NCI-H1436 treated with DMSO at 0.1 percent for 48 hours (cell line): Measurements from ENCODE around the gene TSHZ2.

ENCODE experiments used
- DNase-seq: peaks from one replicate; lab custom pipeline; 2025; lab: John Stamatoyannopoulos, UW

TSHZ2 gene

DNA sequence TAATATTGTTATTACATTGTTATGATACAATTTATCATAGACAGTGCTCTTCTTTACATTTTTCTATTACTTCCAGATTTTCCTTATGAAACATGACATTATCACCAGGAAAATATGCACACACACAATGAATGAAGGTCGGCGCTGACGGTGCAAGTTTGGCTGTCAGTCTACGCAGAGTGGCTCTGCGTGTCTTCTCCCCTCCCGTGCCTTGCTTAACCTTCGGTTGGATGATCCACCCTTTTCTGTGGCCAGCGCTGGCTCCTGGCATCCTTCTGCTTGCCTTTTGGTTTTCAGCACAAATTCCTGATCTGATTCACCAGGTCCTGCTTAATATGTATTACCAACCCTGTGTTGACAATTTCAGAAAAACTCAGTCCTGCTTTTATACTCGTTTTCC, 157.4 kb downstream of the TSHZ2 start:
- DNase-seq = no peak

DNA sequence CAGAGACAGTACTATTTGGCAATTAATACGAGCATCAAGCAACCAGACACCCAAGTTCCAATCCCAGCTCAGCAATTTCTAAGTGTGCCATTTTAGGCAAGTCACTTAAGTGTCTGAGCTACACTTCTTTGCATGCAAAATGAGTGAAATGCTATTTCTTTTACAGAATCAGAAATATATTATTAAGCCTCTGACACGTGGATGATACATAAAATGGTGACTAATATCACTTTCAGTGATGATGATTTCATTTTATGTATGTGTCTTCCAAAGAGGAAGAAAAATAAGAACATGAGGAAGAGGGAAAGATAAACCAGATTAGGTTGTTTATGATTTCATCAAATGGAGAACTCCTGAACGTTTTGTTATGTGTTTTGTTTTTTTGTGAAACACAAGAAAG, 158.6 kb downstream of the TSHZ2 start:
- DNase-seq = no peak

GRCh38 chr20:53133125-53133524, 161.0 kb downstream of the TSHZ2 start:
- DNase-seq = no peak

GRCh38 chr20:53133628-53134027, 161.5 kb downstream of the TSHZ2 start:
- DNase-seq = no peak

DNA sequence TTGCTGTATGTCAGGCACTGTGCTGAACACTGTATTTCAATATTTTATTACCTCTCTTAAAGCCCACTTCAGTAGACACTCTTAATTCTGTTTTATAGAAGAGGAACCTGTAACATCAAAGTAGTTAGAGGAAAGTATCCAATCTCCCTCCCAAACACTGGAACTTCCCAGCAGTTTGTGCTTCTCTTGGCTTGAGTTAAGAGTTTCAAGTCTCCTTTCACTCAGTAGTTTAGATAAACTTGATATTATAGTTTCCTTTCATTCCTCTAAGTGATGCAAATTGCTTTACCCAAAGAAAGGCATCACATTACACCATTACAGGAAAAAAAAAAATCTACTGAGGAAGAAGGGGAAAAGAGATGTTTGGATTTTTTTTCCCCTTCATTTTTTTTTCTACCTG, 164.3 kb downstream of the TSHZ2 start:
- no peak for DNase-seq

GRCh38 chr20:53138454-53139262, 166.5 kb downstream of the TSHZ2 start:
- DNase-seq = no peak

DNA sequence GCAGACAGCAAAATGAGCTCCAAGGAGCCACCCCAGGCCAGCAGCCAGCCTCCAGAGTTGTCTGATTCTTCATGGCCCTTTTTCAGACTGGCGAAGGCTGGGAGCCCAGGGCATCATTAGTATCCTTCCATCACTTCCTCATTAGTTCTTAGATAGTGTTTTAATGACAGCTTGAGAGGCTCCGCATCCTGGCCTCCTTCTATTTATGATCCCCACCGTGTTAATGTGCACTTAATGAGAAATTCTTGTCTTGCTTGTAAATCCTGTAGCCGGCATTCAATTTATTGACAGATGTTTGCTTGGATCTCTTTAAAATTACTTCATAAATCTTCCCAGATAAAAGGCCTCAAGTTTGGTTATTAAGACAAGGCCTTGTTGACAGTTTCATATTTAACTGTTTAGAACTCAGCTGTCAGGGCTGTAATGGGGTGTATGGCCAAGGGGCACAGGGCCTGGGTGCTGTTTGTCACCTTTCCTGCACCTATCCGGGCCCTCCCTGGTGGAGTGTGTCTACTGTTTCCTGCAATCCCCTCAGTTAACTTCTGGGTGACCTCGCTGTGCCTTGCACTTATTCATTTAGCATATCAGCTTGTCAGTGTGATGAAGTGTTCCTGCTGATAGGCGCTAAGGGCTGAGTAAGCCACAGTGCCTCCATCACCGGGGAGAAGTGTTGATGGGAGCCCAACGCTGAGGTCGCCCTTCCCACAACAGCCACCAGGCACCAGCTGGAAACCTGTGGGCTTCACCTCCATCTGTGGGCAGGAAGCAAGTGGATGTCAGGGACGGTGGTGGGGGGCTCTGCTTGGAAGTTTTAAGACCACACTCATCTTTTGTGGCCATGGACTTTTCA, 169.3 kb downstream of the TSHZ2 start:
- DNase-seq = no peak

DNA sequence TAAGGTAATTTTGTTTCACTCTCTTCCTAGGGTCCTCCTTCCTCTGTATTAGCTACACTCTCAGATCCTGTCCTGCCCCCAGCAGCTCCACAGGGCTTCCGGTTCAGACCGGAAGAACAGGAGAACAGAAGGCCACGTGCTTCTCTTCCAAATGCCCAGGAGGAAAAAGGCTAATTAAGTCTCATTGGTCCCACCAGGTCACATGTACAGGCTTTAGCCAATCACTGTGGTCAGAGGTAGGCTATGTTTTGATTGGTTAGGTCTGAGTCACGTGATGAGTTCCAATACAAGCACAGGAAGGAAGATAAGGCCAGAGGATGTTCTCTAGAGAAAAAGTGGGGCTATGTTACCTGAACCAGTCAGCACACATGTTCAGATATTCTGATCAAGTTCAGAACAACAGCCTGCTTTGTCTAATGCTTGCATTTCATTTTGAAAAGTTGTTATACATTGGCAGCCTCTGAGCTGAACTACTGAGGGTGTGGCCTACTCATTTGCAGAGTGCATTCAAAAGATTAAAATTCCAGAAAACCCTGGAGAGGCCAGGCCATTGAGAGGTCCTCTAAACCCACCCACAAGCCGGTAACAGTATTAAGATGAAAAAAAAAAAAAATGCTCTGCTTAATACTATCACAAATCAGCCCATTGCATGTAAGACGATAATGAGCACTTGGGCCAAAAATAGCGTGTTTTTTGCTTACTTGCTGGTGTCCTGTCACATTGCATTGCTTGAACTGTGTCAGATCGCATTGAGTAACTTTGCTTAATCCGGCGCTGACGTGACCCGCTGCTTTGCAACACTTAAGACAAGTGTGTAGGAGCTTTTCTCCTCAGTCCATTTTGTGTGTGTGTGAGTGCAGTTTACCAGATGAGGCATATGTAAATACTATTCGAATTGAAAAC, 170.3 kb downstream of the TSHZ2 start:
- DNase-seq = no peak

DNA sequence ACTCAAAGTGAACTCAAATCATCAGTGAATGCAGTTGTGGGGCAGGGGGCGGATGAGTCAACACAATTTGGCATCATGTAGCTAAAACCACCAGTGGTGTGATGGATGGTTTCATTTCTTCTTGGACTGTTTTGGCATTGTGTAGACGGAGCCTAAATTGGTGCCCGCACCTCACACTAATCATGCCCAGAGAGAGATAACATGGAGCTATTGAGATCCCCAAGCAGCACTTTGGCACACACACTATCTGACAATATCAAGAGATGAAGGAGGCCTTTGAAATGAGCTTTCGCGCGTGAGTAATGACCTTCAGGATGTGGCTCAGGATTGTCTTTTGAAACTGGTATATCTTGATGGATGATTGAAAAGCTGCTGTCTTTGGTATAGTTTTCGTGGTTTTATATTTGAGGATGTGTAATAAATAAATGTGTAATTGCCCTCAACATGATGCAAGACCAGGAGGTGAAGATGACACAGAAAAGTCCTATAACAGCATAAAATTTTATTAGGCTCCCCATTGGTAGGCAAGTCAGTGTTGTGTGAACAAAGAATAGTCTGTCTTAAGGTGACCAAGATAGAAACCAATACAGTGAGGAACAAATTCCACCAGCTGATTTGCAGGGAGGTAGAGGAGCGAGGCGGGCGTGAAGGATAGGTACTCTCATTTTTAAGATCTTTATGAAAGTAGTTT, 174.2 kb downstream of the TSHZ2 start:
- no peak for DNase-seq

DNA sequence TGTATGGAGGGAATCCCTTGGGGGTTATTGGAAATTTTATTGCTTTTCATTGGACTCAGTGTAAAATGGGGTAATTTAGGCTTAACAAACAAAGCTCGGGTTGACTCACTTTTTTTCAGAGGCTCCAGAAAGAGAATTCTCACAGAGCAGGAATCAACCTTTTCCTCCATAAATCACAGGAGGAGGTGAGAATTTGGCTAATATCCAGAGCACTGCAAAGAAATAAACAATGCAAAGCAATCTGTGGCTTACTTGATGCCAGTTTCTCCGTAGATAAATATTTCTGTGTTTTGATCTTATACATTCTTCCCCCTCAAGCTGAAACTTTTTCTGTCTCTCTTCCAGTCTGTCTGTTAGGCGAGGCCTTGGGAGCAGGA, 176.6 kb downstream of the TSHZ2 start:
- no peak for DNase-seq

GRCh38 chr20:53149148-53149889, 177.2 kb downstream of the TSHZ2 start:
- peak; percentile 39 for DNase-seq

DNA sequence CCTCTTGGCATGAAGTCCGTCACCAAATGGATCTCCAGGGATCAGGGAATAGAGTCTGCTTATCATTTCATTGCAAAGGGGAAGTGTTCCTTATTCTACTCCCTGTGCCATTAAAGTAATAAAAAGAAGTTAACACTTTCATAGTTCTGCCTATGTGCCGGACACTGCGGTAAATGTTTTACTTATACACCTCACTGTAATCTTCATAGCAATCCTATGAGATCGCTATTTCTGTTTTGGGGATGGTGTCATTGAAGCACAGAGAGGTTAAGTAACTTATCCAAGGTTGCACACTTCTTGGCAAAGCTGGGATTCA, 177.7 kb downstream of the TSHZ2 start:
- DNase-seq = no peak

- DNase-seq = no peak
These were observed 178.4 kb downstream of the TSHZ2 start for GRCh38 chr20:53150532-53150931.

GRCh38 chr20:53152228-53152627, 180.1 kb downstream of the TSHZ2 start:
- no peak for DNase-seq

- DNase-seq = no peak
These were observed 182.4 kb downstream of the TSHZ2 start for GRCh38 chr20:53154540-53154939.

DNA sequence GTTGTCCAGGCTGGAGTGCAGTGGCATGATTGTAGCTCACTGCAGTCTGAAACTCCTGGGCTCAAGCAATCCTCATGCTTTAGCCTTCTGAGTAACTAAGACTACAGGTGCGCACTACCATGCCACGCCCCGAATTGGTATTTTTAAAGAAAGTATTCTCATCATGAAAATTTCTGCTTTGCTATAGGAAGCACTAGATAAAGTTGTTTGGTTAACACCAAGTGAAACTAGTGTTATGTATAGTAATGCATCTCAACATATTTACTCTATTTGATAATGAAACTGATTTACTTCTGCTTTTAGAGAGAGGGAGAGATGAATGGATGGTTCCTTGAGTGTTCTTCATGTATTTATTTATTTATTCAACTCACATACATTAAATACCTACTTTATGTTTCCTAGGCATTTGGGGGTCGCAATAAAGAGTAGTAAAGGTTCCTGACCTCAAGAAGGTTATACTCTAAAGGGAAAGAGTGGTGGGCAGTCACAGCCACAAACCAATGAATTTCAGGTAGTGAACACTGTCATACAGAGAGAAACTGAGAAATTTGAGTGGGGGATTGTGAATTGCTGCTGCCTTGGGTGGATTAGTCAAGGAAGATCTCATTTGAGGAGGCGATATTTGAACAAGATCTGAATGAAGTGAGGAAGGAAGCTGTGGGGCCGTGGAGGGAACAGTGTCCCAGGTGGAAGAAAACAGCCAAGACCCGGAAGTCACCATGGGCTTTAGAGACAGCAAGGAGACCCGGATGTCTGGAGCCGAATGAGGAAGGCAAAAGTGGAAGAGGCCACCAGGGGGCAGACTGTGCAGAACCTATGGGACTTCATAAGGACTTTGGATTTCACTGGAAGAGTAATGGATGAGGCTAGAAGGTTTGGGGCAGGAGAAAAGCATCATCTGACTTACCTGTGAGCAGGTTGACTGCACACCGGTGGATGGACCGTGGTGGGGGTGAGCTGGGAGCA, 185.6 kb downstream of the TSHZ2 start:
- DNase-seq = no peak

GRCh38 chr20:53159160-53159559, 187.0 kb downstream of the TSHZ2 start:
- no peak for DNase-seq

- DNase-seq = no peak
These were observed 188.9 kb downstream of the TSHZ2 start for GRCh38 chr20:53161073-53161472.

DNA sequence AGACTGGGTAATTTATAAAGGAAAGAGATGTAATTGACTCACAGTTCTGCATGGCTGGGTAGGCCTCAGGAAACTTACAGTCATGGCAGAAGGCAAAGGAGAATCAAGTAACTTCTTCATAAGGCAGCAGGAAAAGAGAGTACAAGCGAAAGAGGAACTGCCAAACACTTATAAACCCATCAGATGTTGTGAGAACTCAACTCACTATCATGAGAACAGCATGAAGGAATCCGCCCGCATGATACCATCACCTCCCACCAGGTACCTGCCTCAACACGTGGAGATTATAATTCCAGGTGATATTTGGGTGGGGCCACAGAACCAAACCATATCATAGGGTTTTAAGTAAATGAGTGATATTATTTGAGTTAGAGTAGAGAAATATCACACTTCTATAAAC, 189.3 kb downstream of the TSHZ2 start:
- no peak for DNase-seq

GRCh38 chr20:53162251-53162835, 190.2 kb downstream of the TSHZ2 start:
- peak; percentile 74 for DNase-seq
